ENCODE results near the gene MYLK2.

MYLK2 gene

DNA sequence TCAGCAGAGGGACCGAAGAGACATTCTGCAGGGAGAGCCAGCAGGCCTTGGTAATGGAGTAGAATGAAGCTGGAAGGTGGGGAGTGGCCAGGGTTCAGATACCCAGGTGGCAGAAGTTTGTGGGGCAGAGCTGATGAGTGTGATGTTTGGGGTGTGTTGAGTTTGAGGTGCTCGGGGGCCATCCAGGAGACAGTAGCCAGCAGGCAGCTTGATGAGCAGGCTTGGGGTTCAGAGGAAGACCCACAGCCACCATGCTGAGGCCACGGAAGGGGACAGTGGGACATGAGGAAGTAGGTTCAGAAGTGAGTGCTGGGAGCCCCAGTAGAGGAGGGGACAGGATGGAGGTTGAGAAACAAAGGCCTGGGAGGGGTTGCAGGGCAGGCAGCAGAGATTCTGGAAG lies 37.4 kb downstream of the MYLK2 start:
- no peak for DNase-seq (ENCODE audit: low read depth)

DNA sequence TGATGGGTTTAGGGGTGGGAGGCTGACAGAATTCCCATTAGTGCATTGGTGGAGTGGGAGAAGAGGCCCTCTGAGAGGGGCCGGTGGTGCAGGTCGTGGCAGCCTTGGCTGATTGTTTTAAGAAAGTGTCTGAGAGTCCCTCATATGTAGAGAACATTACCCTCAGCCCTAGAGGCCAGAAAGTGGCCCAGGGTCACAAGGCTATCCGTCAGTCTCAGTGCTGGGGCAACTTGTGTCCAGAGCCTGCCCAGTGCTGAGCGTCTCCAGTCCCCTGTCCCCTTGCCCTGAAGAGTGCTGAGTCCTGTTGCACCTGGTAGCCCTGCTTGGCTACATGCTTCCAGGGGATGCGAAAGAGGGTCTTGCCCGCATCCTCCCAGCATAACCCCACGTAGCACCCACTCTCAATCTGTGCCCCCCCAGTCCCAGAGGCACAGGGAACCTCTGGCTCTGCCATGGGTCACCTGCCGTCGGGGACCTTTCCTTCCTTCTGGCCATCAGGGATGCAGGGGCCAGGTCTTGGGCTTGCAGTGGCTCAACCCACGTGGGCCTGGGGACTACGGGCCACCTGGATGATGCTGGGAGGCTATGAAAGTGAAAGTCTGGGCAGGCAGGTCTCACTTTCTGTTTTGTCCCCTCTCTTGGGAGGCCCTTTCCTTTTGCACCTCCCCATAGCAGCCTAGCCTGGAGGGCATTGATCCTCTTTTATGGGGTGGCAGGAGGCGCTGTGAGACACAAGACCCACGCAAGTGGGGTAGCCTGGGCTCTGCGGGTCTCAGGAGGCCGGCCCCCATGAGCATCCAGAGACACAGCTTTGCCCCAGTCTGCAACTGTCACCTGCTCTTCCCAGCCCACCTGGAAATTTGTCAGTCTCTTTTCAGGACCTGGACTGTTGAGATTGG lies 39.0 kb downstream of the MYLK2 start:
- no peak for DNase-seq (ENCODE audit: low read depth)

DNA sequence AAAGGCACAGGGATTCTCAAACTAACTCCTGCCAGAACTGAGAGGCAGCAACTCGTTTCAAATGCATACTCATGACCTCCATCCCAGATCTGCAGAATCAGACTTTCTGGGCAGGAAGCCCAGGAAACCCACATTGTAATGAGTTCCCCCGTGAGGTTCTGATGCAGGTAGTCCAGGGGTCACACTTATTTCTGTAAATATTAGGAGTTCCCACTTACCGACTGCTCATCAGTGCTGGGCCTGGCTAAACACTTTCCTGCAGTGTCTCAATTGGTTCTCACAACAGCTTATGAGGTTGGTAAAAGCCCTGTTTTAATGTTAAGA lies 39.6 kb downstream of the MYLK2 start:
- DNase-seq (ENCODE audit: low read depth): no peak

DNA sequence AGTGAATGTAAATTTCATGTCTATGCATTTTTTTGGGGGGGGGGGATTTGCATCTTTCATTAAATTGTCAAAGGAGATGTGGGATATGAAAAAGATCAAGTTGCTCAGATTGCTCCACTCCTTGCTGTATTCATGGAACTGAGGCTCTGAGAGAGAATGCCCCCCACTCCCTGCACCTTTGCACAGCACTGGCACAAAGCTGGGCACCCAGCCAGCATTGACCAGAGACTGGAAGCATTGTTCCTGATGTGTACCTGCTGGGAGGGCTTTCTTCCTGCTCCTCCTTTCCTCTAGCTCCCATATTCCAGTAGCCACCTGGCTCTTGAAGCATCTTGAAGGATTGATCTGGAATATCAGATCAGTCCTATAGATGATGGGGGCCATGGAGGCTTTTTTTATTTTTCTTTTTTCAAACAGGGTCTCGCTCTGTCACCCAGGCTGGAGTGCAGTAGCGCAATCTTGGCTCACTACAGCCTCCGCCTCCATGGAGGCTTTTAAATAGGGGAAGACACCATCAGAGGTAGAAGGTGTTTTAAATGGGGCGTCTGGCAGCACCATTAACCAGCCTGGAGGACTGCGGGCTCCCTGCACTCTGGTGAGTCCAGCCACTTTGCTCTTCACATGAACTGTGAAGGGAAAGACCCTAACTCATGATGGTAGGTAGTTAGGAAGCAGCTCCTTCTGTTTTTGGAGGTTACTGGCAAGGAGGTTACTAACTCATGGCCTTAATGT lies 40.3 kb downstream of the MYLK2 start:
- DNase-seq (ENCODE audit: low read depth): no peak

DNA sequence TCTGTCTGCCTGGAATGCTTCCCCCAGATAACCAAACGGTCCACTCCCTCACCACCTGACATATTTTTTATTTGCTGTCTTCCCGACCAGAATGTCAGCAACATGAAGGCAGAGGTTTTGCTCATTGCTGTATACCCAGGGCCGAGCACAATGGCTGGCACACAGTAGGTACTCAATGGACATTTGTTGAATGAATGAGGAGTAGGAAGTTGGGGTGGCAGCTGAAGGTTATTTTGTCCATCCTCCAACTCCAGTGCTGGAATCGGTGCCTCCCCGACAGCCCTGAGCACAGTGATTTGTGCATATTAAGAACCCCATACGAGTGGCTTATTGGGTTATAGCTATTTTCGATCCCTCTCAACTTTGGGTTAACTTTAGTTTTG lies 40.8 kb downstream of the MYLK2 start:
- DNase-seq (ENCODE audit: low read depth): no peak

DNA sequence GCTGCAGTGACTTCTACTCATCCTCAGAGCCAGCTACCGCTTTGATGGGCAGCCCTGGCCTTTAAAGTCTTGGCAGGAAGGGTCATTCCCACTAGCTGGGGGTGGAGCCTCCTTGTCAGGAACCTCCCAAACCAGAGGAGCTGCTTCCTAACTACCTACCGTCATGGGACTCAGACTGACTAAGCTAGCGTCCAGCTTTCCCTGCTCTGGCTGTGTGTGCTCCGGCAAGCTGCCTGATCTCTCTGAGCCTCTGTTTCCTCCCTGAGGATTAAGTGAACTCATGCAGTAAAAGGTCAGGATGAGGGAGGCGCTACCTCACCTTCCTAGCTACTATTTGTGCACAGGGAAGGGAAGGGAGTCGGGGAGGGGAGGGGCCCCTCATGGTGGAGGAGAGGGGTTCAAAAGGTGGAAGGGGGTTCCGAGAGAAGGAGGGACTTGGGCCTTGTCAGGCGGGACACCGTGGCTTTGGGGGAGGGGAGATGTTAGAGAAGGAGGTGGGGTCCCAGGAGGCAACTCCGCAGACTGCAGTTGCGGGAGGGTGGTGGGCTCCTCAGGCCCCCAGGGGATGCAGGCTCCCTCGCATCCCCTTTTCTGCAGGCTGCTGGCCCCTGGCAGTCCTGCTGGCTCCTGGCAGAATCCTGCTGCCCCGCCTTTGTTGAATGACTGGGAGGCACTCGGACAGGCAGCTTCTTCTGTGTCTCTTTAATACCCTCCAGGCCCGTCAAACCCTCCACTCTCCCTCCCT lies 41.4 kb downstream of the MYLK2 start:
- DNase-seq (ENCODE audit: low read depth): peak; percentile 51

DNA sequence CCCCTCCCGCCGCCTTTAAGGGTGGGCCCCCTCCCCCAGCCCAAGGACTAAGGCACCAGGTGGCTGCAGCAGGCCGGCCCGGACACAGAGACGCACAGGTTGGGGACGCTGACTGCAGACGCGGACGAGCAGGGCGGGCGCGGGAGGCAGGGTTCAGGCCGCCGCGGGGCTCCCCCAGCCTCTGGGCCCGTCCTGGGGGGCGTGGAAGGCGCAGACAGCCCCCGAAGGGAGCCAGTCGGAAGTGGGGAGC lies 41.9 kb downstream of the MYLK2 start:
- DNase-seq (ENCODE audit: low read depth): no peak

DNA sequence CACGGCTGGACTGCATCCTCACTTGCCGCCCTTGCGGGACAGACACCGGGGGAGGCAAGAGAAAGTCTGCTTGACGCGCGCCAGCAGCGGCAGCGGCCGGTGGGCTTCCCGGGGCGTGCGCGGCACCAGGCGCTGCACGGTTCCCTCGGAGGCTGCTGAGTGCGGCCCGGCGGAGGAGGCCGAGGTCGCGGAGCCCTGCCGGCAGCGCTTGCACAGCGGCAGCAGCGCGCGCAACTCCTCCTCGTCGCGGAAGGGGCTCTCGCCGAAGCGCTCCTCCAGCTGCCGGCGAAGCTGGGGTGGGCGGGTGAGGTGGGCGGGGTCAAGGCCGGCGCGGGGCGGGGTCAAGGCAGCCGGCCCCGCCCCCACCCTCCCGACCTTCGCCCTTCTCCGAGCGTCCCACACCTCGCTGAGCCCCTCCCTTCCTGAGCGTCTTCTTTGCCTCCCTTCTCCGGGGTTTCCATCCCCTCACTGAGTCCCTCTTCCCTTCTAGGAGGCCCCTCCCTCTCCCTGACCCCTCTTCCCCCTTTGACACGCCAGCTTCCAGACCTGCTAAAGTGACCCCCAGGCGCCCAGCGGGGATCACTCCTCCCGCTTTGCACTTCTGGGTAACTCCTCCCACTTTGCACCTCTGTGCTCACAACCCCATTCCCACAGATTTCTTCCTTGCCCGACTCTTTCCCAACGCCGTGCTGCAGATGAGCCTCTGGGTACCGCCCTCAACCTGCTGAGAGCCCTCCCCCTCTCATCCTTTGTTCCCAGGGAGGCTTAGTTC lies 42.4 kb downstream of the MYLK2 start:
- DNase-seq (ENCODE audit: low read depth): peak; percentile 48

DNA sequence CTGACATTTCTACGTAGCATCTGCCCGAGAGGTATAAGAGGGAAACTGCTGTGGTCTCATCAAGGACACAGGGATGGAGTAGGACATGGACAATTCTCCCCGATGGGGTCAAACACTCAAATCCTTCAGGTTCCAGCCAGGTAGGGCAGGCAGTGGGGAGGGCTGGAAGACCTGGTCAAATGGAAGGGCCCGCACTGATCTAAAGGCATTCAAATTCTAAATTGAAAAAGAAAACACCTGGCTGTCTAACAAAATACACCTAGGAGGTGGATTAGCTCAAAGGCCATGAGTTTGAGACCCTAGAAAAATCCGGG lies 43.0 kb downstream of the MYLK2 start:
- no peak for DNase-seq (ENCODE audit: low read depth)

DNA sequence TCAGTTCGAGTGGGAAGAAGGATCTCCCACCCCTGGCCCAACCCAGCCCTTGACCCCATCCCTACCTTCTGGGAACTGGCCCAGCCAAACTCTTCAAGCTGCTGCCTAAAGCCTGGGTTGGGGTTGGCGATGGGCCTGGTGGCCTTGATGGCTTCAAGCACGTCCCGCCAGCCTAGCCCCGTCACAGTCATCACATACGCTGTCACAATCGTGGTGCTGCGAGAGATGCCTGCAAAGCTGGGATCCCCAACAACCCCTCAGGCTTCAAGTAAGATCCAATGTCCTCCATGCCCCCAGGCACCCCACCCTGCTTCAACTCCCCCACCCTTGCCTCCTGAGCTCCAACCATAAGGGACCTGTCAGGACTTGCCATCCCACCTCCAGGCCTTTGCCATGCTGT lies 43.4 kb downstream of the MYLK2 start:
- DNase-seq (ENCODE audit: low read depth): no peak

DNA sequence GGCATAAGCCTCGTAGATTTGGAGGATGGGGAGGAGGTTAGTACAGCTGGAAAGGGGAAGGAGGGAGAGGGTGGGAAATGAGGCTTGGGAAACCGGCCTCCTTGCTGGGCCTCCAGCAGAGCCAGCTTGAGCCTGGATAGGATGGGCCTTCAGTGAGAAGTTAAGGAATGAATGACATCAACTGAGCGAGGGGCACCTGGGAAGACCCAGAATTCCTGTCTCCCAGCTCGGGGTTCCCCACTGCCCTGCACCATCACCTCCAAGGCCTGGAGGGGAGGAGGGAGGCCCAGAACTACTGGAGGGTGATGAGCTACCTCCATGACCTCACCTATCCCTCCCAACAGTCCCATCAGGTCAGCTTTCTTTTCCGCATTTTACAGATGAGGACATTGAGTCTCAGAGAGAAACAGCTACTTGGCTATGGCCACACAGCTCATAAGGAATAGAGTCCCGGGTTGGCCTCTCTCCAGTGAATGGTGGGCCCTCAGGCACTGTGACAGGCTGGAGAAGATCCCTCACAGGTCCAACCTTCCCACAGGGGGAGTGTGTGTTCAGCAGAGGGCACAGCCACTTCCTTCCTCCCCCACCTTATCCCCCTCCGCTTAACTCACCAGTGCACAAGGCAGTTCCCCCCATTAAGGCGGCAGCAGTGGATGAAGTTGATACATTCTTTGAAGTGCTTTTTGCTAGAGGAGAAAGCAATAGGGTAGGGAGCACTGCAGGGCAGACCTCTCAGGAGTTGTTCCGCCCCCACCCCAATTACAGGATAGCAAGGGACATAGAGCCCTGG lies 44.3 kb downstream of the MYLK2 start:
- no peak for DNase-seq (ENCODE audit: low read depth)

DNA sequence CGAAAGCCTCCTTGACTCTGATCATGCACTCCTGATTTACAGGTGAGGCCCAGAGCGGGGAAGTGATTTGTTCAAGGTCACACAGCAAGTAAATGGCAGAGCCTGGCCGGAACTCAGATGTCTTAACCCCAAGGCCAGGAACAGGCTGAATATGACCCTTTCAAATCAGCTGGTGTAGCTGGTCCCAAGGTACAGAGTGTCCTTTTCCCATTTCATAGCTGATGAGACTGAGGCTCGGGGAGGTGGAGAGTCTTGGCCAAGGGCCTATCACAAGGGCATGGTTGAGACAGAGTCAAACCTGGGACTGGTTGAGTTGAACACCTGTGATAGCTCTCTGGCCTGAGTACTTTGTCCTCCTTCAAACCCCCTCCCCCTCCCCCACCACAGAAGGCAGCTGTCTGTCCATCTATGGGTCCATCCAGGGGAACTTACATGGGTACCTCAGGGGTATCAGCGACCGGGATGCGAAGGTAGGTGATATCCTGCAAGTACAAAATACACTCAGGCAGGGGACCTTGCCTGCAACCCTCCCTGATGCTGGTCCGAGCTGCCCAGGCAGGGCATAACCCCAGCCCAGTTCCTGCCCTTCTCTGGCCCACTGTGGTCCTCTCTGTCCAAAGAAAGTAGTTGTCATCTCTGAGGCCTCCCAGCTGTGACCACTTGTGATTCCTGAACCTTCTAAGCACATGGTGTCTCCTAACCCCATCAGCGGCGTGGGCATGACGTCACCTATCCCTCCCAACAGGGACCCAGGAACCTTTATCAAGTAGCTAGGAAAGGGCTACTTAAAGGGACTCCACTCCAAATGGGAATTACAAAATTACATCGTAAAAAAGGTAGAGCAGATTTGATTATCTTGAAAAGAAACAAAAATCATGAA lies 45.6 kb downstream of the MYLK2 start:
- DNase-seq (ENCODE audit: low read depth): no peak

DNA sequence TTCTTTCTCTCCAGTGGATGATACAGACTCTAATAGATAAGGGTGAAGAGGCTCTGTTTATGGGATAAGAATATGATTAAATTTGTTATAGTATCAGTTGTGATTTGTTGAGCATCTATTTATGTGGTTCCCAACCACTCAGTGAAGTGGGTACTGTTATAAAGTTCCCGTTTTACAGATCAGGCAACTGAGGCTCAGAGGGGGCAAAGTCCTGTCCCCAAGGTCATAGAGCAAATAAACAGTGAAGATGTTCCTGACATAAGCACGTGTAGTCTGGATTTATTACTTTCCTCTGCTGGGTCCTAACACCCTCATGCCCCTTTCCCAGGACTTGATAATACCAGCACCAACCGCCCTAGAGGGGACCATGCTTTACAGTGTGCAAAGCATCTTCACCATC lies 47.1 kb downstream of the MYLK2 start:
- DNase-seq (ENCODE audit: low read depth): no peak

DNA sequence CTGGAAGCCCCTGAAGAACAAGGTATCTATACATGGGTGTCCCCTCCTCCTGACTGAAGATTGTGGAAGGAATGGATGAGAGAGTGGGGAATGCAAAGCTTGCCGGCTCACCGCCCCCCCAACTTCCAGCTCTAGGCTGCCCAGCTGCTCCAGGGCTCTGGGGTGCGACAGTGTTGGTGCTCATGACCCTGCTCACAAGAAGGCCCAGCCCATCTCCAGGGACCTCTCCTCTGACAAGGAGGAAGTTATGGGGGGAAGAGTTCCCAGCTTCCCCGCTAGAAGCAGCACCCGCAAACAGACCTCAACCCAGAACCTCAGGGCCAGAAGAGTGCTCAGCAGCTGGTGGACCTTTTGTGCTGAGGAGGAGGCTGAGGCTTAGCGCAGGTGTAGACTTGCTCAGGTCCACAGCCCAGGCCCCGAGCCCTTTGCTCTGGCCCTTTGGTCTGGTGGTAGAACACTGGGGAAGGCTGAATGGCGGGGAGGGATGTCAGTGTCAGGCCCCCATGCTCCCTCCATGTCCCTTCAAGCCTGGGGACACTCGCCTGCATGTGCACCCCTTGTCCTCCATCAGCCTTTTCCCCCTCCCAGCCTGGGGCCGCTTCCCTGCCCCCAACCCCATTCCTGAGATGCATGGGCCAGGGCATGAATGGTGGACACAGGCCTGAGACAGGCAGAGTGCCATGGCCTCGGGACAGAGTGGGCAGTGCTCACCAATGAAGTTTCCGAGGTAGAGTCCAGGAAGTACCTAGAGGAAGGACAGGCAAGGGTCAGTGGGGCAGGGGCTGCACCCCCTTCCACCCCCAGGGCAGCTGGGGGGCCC lies 49.9 kb downstream of the MYLK2 start:
- DNase-seq (ENCODE audit: low read depth): no peak

DNA sequence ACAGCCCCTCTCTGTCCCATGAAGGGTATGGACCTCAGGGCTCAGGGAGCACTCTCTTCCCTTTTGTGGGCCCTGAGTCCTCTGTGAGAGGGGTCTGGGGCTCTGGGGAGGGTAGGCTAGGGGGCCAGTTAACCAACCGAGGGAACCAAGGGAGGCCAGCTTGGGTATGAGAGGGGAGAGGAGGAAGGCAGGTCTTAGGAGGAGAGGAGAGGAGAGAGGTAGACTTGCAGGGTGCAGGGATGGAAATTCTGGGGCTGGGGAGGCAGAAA lies 50.5 kb downstream of the MYLK2 start:
- DNase-seq (ENCODE audit: low read depth): no peak

DNA sequence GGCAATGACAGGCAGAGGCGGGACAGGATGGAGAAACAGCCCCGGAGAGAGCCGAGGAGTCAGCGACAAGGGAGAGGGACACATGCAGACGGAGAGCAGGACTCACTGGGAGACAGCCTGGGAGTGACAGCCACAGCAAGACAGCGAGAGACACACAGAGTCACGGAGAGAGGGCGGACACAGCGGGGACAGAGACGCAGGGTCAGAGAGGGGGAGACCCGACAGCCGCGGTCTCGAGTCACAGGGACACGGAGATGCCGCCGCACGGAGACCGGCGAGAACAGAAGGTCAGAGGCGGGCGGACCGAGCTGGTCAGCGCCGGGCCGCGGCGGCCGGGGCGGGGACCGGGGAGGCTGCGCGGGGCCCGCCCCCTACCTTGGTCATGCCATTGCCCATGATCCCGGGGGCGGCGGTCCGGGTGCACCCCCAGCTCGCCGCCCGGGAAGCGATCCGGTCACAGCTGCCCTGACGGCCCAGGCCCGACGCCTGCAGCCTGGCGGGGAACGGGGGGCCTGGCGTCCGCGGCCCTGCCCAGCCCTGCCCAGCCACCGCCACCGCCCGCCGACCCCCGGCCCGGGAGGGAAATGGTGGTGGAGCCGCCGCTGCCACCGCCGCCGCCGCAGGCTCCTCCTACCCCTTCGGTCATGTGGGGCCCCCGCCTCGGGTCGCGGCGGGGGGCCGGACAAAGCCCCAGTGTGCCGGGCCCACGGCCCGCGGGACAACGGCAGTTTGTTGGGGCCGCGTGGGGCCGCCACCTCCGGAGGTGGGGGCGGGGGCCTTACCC lies 51.0 kb downstream of the MYLK2 start, which contains the start of the genes DUSP15 and TTLL9:
Gene DUSP15, minus strand, starts transcription at position 586 of the 784 bp plus-strand sequence. Its CDS starts 190 bp downstream, at position 396.
Gene TTLL9, plus strand, starts transcription at position 693 of the 784 bp plus-strand sequence. CDS start 493 bp downstream, outside the sequence.
- DNase-seq (ENCODE audit: low read depth): peak; percentile 8

DNA sequence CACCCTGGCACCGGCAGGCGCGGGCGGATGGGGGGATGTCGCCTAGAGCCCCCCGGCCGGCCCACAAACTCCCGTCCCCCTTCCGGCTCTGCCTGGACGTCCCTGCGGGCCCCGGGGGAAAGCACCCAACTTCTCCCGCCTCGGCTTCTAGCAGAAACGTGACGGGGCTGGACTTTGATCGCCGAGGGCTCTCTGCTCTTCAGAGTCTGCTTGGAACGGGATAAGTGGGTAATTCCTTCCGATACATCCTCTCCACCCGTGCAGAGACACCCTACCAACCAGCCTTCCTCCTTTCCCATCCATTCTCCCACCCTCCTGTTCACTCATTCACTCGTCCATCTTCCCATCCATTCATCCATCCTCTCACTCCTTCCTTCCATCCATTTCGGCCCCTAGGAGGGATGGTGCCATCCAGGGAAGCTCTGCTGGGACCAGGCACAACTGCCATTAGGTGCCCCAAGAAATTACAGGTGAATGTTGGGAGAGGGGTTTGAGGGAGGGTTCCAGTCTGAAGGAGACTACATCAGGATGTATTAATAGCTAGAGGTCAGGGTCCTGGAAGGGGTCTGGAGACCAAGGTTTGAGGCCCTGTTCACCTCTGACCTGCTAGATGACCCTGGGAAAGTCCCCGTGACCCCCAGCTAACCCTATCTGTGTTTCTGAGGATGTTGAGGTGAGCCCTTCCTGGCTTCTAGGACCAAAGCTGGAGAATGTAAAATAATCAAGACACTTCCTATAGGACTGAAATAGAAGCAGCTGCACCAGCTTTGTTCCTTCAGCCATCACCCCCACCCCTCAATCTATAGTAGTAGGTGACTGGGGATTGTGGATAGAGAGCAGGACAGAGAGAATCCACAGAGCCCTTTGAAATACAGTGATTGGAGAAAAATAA lies 51.8 kb downstream of the MYLK2 start:
- no peak for DNase-seq (ENCODE audit: low read depth)

DNA sequence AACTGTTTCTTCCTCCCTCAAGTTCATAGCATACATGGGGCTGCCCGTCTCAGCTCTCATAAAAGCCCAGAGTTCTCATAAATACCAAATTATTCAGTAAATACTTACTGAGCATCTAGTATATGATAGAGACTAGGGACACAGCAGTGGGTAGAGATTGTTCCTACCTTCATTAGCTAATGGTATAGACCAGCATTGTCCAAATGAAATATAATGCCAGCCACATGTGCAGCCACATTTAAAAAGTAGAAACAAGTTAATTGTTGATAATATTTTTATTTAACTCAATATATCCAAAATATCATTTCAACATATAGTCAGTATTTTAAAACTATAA lies 52.4 kb downstream of the MYLK2 start:
- DNase-seq (ENCODE audit: low read depth): no peak
